NCI-H2029 (cell line): Measurements from ENCODE around the gene AP1M1.

Experiments used
- DNase-seq: peaks from one replicate; lab custom pipeline; 2025; lab: John Stamatoyannopoulos, UW

The AP1M1 gene

GRCh38 chr19:16232127-16232526, 34.4 kb downstream of the AP1M1 start:
- no peak for DNase-seq

DNA sequence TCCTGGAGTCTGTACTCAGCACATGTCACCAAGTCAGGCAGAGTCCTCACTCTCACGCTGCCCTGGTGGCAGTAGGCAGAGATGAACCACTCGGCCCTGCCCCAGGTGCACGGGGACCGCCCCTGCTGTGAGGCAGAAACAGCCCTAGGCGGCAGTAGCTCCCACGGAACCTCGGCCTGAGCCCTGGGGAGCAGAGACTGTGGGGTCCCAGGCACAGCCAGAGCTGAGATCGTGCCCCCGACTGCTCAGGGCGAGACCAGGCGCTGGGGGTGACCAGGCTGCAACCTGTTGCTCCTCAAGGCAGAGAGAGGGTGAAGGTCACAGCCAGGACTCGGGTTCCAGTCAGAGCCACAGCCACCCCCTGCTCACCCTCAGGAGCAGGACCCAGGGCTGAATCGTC, 34.9 kb downstream of the AP1M1 start:
- no peak for DNase-seq

GRCh38 chr19:16233081-16233776, 35.5 kb downstream of the AP1M1 start:
- no peak for DNase-seq

- DNase-seq = no peak
Observed at GRCh38 chr19:16233836-16234551, 36.3 kb downstream of the AP1M1 start.

DNA sequence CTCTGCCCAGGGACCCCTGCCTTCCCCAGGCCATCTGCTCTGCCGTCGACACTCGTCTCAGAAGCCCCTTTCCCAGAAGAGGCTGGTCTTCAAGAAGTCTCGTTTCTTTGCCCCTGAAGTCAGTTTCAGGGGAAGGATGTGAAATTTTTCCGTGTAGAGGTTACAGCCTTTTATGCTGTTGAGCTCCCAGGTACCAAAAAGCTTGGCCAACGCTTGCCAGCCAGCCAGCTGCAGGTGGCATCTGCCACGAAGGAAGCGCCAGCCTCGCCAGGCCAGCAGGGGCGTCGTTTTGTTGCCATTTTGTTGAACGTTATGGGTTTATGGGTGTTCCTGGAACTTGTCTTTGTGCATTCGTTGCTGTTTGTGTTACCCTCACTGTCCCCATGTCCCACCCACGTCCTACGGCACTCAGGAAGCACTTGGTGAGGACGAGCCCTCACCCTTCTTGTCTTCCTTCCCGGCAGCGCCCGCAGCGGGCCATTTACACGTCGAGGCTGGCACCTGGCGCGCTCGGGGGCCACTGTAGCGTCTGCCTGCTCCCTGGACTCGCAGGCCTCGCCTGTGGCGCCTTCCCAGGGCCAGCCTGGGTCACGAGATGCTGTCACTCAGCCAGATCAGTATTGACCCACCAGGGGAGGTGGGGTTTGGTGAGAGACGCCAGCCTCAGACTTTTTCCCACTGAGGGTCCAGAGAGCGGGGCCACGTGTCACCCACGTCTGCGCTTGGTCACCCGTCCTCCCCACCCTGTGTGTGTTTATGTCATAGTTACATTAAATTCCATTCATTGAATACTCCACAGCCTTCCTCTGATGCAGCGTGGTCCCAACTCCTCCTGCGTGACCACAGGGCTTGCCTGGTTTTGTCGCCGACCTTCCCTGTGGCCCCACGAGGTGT, 37.1 kb downstream of the AP1M1 start:
- DNase-seq = no peak

DNA sequence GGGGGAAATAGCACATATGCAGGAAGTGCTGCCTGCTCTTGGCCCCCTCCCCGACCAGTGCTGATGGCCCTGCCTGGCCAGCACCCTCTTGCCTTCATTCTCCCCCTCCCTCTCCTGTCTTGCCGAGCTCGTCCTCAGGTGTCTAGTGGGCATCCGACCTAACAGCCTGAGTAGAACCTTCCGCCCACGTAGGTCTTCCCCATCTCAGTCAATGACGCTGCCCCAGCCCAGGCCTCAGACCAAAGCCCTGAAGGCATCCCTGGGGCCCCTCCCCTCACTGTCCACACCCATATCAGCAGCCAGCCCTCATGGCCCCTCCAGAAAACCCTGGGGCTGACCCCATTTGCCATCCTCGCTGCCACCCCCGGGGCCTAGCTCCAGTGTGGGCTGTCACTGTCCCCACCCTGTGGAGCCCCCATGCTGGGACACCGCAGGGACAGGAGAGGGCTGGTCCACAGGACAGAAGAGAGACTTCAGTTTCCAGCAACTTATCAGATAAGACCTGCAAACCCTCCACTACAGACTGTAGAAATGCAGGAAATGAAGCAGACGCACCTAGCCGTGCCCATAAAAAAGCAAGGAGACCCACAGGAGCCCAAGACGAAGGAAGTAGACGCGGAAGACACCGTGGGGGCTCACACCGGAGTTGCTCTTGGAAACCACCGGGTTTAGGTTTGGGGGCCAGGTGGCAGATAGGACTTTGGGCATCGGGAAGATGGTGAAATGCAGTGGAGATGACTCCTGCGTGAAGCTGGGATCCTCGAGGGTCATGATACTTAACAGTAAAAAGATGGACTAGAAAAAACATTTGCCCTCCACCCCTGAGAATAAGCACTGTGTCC, 38.3 kb downstream of the AP1M1 start:
- no peak for DNase-seq

GRCh38 chr19:16244091-16244490, 46.4 kb downstream of the AP1M1 start:
- no peak for DNase-seq

DNA sequence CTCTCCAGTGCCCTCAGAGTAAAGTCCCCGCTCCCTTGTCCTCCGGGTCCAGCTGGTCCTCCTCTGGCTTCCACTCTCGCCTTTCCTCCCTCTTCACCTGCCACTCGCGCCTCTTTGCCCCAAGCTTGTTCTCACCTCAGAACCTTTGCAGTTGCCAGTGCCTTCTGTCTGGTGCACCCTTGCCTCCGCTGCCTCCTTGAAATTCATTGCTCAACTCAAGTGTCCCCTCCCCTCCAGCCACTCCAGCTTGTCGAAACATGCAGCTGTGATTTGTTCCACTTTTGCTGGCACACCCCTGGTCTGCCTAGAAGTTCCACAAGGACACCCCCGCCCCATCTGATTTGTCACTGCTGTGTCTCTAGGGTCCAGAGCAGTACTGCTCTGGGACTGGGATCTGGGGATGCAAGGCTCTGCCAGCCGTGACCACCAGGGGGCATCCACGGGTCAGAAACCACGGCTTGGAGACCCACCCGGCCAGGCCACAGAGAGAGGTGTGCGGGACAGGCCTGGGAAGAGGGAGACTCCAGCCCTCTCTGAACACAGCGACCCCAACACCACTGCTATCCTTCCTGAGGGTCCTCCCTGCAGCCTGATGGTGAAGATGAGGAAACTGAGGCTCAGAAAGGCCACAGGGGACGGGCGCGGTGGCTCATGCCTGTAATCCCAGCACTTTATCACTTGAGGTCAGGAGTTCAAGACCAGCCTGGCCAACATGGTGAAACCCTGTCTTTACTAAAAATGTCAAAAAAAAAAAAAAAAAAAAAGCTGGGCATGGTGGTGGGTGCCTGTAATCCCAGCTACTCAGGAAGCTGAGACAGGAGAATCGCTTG, 49.9 kb downstream of the AP1M1 start:
- DNase-seq = peak; percentile 55

DNA sequence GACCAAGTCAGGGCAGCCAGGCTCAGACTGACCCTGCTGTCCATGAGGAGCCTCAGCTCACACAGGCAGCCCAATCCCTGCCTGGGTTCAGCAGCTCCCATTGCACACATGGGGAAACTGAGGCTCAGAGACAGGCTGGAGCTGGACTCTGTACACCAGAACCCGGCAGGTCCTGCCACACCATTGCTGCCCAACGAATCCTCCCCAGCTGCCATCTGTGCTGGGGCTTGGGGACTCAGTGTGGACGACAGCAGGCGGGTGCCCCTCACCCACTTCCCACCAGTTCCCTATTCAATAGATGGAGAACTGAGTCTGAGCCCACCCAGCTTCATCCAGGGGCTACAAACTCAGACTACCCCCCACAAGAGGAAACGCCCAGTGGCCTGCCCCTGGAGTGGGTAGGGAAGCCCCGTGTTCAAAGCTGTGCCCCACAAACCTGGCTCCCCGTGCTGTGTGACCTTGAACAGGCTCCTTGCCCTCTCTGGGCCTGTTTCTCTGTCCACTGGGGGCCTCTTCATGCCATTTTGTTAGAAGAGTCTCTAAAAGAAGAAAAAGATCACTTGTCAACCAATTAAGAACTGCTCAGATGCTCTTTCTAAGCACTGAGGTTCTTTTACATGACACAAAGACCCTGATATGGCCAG, 50.8 kb downstream of the AP1M1 start:
- DNase-seq = no peak

DNA sequence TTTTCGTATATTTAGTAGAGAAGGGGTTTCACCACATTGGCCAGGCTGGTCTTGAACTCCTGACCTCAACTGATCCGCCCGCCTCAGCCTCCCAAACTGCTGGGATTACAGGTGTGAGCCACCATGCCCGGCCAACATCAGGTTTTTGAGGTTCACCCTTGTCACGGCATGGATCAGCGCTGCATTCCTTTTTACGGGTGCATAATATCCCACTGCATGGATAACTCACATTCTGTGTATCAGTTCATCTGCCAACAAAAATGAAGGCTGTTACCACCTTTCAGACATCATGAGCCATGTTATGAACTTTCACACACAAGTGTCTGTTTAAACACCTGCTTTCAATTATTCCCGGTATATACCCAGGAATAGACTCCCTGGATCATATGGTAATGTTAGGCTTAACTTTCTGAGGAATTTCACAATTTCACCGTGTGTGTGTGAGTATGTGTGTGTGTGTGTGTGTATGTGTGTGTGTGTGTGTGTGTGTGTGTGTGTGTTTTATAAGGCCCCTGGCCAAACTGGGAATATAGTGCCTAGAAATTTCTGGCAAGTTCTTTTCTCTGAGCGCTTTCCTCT, 52.2 kb downstream of the AP1M1 start:
- no peak for DNase-seq

DNA sequence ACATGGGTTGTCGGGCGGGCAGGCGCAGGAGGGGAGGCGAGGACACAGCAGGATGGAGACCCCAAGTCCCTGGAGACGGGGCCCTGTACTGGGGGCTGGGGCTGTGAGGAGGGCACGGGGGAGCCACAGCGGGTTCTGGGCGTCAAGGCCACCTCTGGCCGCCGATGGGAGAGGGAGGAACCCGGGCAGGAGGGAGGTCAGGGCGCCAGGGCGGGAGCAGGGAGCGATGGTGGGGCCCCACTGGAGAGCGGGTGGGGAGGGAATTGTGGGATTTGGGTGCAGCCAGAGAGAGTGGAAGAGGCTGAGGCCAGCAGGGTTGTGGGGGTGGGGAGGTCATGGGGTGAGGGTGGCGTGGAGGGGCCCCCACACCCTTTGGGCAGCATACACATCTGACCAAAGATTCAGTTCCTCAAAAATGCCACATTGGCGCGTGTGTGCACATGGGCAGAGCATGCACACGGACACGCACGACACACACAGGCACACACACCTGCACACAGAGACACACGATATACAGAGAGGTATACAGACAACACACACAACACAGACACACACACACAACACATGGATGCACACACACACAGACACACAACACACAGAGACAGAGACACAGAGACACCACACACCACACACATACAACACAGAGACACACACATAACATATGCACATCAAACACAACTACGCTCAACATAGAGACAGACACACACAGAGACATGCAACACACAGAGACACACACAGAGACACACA, 54.9 kb downstream of the AP1M1 start:
- DNase-seq = no peak

DNA sequence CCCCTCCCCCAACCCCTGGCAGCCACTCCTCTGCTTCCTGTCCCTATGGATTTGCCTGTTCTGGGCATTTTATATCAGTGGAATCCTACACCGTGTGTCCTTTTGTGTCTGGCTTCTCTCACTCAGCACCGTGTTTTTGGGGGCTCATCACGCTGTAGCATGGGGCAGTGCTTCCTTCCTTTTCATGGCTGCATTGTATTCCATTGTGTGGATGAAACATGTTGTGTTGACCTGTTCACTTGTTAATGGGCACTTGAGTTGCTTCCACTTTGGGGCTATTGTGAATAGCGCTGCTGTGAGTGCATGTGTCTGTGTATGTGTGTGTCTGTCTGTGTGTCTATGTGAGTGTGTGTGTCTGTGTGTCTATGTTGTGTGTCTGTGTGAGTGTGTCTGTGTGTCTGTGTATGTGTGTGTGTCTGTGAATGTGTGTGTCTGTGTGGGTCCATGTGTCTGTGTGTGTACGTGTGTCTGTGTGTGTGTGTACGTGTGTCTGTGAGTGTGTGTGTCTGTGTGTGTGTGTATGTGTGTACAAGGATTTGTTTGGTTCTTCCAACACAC, 57.2 kb downstream of the AP1M1 start:
- DNase-seq = no peak

GRCh38 chr19:16257509-16258002, 59.8 kb downstream of the AP1M1 start:
- DNase-seq = no peak

GRCh38 chr19:16258440-16258903, 60.8 kb downstream of the AP1M1 start:
- DNase-seq = no peak

GRCh38 chr19:16259385-16260159, 61.9 kb downstream of the AP1M1 start:
- peak; percentile 58 for DNase-seq

GRCh38 chr19:16260160-16260811, 62.6 kb downstream of the AP1M1 start:
- no peak for DNase-seq

DNA sequence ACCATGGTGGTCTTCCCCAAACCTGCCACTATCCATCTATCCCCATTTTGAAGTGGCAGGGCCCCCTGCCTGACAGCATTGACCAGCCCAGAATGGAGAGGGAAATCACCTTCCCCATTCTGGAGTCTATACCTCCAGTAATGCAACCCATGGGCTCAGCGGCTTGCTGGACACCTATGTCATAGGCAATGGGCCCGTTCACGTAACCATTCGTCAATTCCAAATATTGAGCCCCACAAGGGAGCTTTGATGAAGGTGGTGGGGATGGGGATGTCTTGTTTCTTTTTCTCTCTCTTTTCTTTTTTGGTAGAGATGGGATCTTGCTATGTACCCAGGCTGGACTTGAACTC, 63.1 kb downstream of the AP1M1 start:
- no peak for DNase-seq
